MM.1S (cell line): ENCODE data around the gene GBF1.

ENCODE experiments used
- CTCF ChIP-seq: fragments of 300-600 bp; sonication (generic); IDR thresholded peaks from 2 replicates; pipeline ENCODE4 v1.5.1; 2016; ENCODE audit warnings: antibody characterized with exemption, low read length, mixed read lengths
- EZH2 ChIP-seq: fragments of 300-600 bp; sonication (generic); optimal IDR thresholded peaks from 2 replicates; pipeline ENCODE3; 2017; ENCODE audit warnings: low read depth, mild to moderate bottlenecking, antibody characterized with exemption, low read length, mixed read lengths
- EZH2phosphoT487 ChIP-seq: fragments of 300-600 bp; sonication (generic); IDR thresholded peaks from 2 replicates; pipeline ENCODE4 v1.6.1; 2018; ENCODE audit warnings: antibody characterized with exemption, low read length

- TF ChIP-seq CTCF: no peak
- no peak for TF ChIP-seq EZH2
- no peak for TF ChIP-seq EZH2phosphoT487
Measured at GRCh38 chr10:102196893-102197292, 48.4 kb upstream of the GBF1 start.
